Fibroblast of mammary gland (primary cell): ENCODE data around the gene SCAI.

Experiments
- DNase-seq: peaks from one replicate; pipeline ENCODE4 v3.0.0-alpha.2; 2010; ENCODE audit warnings: low read depth
- H3K4me3 ChIP-seq: 2 replicates; pipeline ENCODE4 v1.5.1; 2011; ENCODE audit warnings: low read depth, mild to moderate bottlenecking, low read length, moderate library complexity; ENCODE audit not compliant: control insufficient read depth
- CTCF ChIP-seq: conservative IDR thresholded peaks from 2 replicates; pipeline ENCODE4 v1.5.1; 2011; ENCODE audit warnings: low read depth, low read length, inconsistent platforms; ENCODE audit not compliant: control insufficient read depth, insufficient read depth

Gene SCAI

GRCh38 chr9:124946167-124946566 is 197.2 kb downstream of the SCAI start:
- TF ChIP-seq CTCF, result no peak
- no peak for DNase-seq
- no peak overlapping the region for H3K4me3 ChIP-seq

- TF ChIP-seq CTCF, result peak; percentile 4
- peak overlapping the region; percentile 90 for H3K4me3 ChIP-seq
- DNase-seq, result peak; percentile 53
These were observed 201.4 kb downstream of the SCAI start for GRCh38 chr9:124941679-124942561.

GRCh38 chr9:124940894-124941678 is 202.2 kb downstream of the SCAI start, which contains the start of gene GOLGA1:
GOLGA1 (minus strand) TSS chr9:124941083; CDS start chr9:124938711, 2,372 bp downstream.
- DNase-seq, result peak; percentile 92
- no peak for TF ChIP-seq CTCF
- H3K4me3 ChIP-seq, result peak within 1 kb of the TSS; percentile 90

- DNase-seq, result no peak
- H3K4me3 ChIP-seq, result peak overlapping the region; percentile 90
These were observed 202.8 kb downstream of the SCAI start for GRCh38 chr9:124940521-124940893.

GRCh38 chr9:124939944-124940343 is 203.4 kb downstream of the SCAI start:
- DNase-seq, result no peak
- TF ChIP-seq CTCF, result no peak
- H3K4me3 ChIP-seq, result peak overlapping the region; percentile 90

More at GRCh38 chr9:124940521-124940893, 202.8 kb downstream of the SCAI start:
- TF ChIP-seq CTCF, result no peak

GRCh38 chr9:124934290-124934689 is 209.0 kb downstream of the SCAI start:
- no peak for TF ChIP-seq CTCF
- H3K4me3 ChIP-seq, result no peak overlapping the region
- peak; percentile 5 for DNase-seq
